ENCODE measurements around the gene GPR146. TPM values are rescaled to one million over a fixed set of nuclear protein-coding genes. Genes with fewer than 3 reads are reported as not detected.
A peak's percentile ranks its signal among the peaks of the same experiment; 100 is the strongest.
"Not testable (repeated sequence)": the region's sequence is repeated elsewhere in the genome, so short reads cannot be mapped to it uniquely, and the experiment has no call there.

Gene GPR146
- total and polyA plus RNA-seq, 9 donors = 6.1 to 25.0 (median 8.4) TPM

DNA sequence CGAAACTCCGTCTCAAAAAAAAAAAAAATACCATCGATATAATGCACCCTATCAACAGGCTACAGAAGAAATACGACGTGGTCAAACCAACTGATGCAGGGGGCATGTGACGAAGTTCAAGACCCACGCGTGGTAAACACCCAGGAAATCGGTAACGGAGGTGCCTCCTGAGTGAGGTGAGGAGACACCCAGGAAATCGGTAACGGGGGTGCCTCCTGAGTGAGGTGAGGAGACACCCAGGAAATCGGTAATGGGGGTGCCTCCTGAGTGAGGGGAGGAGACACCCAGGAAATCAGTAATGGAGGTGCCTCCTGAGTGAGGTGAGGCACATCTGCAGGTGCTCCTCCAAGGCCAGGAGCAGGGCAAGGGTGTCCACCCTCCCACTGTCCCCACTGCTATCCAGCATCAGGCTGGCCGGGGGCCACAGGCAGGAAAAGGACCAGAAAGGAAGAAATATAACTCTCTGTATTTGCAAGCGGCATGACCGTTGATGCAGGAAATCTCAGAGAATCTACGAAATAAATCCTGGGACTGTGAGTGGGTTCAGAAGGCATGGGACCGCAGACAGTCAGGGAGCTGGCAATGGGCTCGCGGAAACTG, 10.7 kb upstream of the GPR146 start:
- Histone ChIP-seq H3K36me3 (no peaks in the 10 kb centered on the region), H3K4me1 (ENCODE audit: insufficient read depth) (no peaks in the 10 kb centered on the region), H3K27me3 (no peaks in the 10 kb centered on the region), H3K27ac (no peak overlapping the region), H3K9me3 (no peaks in the 10 kb centered on the region), H3K4me3 (no peak overlapping the region)
- DNase-seq = no peak
- 94% methylated on average over 20 of the region's 20 CpGs for WGBS, 3 donors
- TF ChIP-seq POLR2A (IDR thresholded peaks at IDR 0.05) = no peak
- no peak for TF ChIP-seq EP300 (IDR thresholded peaks at IDR 0.05)
- no peak for TF ChIP-seq CTCF (IDR thresholded peaks at IDR 0.05)
- intact Hi-C loops (cut with DNase I) = no loop called here

DNA sequence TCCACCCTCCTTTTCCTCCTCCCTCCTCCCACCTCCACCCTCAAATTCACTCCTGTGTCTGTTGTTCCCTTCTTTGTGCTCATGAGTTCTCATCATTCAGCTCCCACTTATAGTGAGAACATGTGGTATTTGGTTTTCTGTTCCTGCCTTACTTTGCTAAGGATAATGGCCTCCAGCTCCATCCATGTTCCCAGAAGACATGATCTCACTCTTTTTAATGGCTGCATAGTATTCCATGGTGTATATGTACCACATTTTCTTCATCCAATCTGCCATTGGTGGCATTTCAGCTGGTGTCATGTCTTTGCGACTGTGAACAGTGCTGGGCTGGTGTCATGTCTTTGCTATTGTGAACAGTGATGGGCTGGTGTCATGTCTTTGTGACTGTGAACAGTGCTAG, 9.6 kb upstream of the GPR146 start:
- H3K27me3 ChIP-seq; H3K36me3 ChIP-seq; DNase-seq; H3K4me3 ChIP-seq; H3K4me1 ChIP-seq (ENCODE audit: insufficient read depth); intact Hi-C loops (cut with DNase I); H3K27ac ChIP-seq; H3K9me3 ChIP-seq: not testable (repeated sequence)
- WGBS, 3 donors = 95 to 100% (median 98%) methylated on average over 1 of the region's 1 CpG

DNA sequence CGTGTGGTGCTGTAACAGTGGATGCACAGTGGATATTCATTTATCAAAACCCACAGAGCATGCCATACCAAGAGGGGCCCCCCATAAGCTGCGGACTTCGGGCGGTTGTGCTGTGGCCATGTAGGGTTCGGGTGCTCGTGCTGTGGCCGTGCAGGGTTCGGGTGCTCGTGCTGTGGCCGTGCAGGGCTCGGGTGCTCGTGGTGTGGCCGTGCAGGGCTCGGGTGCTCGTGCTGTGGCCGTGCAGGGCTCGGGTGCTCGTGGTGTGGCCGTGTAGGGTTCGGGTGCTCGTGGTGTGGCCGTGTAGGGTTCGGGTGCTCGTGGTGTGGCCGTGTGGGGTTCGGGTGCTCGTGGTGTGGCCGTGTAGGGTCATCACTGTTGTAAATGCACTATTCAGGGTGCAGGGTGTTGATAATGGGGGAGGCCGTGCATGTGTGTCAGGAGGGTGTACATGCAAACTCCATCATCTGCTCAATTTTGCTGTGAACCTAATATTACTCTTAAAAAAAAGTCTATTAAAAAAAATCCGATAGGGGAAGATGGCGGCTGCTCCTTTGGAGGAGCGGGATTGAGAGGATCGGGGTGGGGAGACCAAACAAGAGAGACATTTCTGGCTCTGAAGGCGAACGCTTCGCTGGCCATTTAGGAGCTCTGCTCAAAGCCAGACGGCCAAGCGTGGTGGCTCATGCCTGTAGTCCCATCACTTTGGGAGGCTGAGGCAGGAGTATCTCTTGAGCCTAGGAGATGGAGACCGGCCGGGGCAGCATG, 8.0 kb upstream of the GPR146 start:
- WGBS, 3 donors = 94 to 96% (median 95%) methylated on average over 40 of the region's 40 CpGs
- DNase-seq; H3K36me3 ChIP-seq; H3K4me3 ChIP-seq; H3K9me3 ChIP-seq; H3K4me1 ChIP-seq (ENCODE audit: insufficient read depth); intact Hi-C loops (cut with DNase I); H3K27me3 ChIP-seq; H3K27ac ChIP-seq: not testable (repeated sequence)

DNA sequence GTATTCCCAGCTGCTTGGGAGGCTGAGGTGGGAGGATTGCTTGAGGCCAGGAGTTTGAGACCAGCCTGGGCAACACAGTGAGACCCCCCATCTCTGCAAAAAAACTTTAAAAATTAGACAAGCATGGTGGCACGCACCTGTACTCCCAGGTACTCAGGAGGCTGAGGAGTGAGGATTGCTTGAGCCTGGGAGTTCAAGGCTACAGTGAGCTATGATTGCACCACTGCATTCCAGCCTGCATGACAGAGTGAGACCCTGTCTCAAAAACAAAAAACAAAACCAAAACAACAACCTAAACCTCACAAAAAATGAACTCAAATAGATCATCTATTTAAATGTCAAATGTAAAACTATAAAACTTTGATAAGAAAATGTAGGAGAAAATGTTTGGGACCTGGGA, 4.1 kb upstream of the GPR146 start:
- H3K36me3 ChIP-seq, H3K27ac ChIP-seq: not testable (repeated sequence)
- WGBS, 3 donors = 44 to 63% (median 48%) methylated on average over 1 of the region's 1 CpG

DNA sequence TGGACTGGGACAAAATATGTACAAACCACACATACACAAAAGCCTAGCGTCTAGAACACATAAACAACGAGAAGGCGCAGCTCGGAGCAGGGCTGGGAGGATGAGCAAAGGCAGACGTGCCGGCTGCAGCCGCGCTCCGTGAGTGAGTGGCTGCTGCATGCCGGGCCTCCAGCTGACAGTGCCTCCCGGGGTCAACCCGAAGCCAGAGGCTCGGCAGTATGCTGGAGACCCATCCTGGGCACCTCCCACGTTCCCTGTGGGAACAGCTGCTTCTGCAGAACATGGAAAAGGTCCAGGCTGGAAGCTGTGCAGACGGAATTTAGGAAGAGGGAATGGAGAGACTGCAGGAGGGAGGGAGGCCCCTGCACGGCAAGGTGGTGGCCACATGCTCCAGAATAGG, 3.6 kb upstream of the GPR146 start:
- peaks cover 19% of the 10 kb centered on the region for H3K4me1 ChIP-seq (ENCODE audit: insufficient read depth)
- no peak overlapping the region for H3K4me3 ChIP-seq
- DNase-seq = peak; percentile 73 to 88 (median 81)
- intact Hi-C loops (cut with DNase I) = no loop called here
- H3K27me3 ChIP-seq = no peaks in the 10 kb centered on the region
- H3K27ac ChIP-seq = peak overlapping the region in 1 of 2 donors; percentile 71
- H3K9me3 ChIP-seq = no peaks in the 10 kb centered on the region
- TF ChIP-seq POLR2A (IDR thresholded peaks at IDR 0.05) = no peak
- TF ChIP-seq EP300 (IDR thresholded peaks at IDR 0.05) = no peak
- no peak for TF ChIP-seq CTCF (IDR thresholded peaks at IDR 0.05)
- WGBS, 3 donors = 3 to 12% (median 8%) methylated on average over 16 of the region's 16 CpGs
- H3K36me3 ChIP-seq = no peaks in the 10 kb centered on the region

More for the DNA sequence above, 4.1 kb upstream of the GPR146 start:
- H3K4me3 ChIP-seq; intact Hi-C loops (cut with DNase I); H3K27me3 ChIP-seq; H3K9me3 ChIP-seq; DNase-seq: not testable (repeated sequence)
- H3K4me1 ChIP-seq (ENCODE audit: insufficient read depth) = peaks cover 16% of the 10 kb centered on the region
